Activated CD4-positive, alpha-beta T cell treated with anti-CD3 and anti-CD28 coated beads, Interleukin-2, amount 50 U/mL, for 48 hours (primary cell): ENCODE results near the gene TMEM158.

Experiments
- DNase-seq, 2 experiments: peaks; one replicate each; pipeline ENCODE4 v3.0.0-alpha.2; 2020

Gene TMEM158

GRCh38 chr3:45227946-45228345 is 1.9 kb upstream of the TMEM158 start:
- no peak for DNase-seq

- DNase-seq: no peak
Measured at GRCh38 chr3:45227071-45227820, 1.2 kb upstream of the TMEM158 start.

GRCh38 chr3:45225465-45226205 is 452 bp downstream of the TMEM158 start:
- peak; percentile 35 to 43 for DNase-seq

DNA sequence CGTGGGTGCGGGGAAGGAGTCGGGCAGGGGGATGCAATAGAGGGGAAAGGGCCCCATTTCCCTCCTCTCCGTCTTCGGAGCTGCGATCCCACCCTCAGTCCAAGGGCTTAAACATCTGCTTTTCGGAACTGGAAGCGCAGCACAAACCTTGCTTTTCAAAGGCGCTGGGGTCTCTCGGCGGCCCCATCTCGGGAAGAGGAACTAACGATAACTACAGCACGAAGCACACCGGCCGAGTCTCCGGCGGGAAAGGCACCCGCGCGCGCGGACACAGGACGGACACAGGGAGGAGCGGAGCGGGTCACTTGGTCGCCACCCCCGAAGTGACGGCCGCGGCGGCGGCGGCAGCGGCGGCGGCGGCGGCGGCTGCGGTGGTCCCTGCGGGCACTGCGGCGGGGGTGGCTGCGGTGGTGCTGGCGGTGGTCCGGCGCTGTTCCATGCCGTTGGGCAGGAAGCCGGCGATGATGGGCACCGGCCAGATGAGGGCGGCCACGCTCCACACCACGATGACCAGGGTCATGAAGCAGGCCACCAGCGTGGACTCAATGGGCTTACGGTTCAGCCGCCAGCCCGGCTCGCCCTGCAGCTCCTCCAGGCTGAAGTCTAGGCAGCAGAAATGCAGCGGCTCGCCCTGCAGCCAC is 1.1 kb downstream of the TMEM158 start:
- DNase-seq: peak; percentile 39 to 50

GRCh38 chr3:45223889-45224727 is 2.0 kb downstream of the TMEM158 start:
- DNase-seq: peak; percentile 16 to 34

DNA sequence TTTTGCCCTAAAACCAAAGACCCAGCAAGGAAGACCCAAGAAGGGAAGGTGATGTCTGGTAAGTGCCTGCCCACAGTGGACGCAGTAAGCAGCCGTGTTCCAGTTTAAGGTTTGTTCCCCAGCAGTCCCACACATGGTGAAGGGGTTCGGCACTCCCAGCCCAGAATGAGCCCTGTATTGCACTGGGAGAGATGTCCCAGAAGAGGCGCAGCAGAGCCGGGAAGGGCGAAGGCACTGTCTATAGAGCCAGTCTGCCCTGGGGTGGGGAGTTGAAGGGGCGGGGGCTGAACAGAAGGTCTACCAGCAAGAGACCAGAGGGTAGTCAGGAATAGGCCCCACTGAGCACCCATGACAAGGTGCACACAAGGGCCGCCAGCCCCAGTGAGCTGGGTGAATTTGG is 6.4 kb downstream of the TMEM158 start:
- no peak for DNase-seq

- DNase-seq: no peak
Measured at GRCh38 chr3:45218578-45219390, 7.3 kb downstream of the TMEM158 start.

GRCh38 chr3:45216021-45216609 is 10.0 kb downstream of the TMEM158 start:
- DNase-seq: no peak

DNA sequence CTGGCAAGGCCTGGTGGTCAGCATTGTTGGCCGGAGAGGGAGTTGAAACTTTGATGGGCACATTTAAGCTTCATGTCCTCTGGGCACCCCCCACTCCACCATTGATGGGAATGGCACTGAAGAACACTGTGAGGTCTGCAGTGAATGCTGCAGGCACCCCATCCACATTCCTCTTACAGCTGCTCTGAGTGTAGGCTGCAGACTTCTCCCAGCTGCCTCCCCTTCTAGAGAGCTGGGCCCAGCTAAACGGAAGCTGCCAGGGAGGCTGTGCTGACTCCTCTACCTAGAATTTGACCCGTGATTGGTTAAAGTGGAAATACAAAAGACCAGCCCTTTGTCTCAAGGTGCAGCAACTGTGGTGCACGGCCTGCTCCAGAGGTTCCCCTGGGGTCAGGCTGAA is 10.6 kb downstream of the TMEM158 start:
- no peak for DNase-seq

DNA sequence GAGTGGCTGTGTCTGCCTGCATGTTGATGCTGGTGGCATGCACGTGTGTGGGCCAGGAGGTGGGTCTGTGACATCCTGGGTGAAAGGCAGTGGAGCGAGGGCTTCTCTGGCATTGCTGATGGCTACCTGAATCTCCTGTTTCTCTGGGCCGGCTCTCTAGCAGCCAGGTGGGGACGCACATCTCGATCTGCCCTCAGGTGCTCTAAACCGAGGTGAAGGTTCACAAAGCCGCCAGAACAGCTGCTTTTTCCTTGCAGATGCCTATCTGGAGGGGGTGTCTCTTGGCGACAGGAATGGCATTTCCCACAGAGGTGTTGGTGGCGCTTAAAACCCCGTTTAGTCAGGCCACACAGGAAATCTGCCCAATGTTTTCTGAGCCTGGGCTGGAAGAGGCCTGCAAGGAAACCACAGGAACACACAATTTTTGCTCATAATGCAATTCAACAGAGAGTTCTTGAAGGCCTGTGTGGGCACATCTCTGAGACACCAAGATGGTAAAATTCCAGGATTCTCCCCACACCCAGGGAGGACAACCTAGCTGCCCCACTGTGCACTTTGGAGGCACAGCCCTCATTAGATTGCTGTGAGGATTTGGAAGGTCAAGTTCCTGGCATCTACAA is 11.9 kb downstream of the TMEM158 start:
- no peak for DNase-seq

GRCh38 chr3:45212095-45212468 is 14.0 kb downstream of the TMEM158 start:
- DNase-seq: no peak

- no peak for DNase-seq
Measured at GRCh38 chr3:45211466-45212094, 14.5 kb downstream of the TMEM158 start.

DNA sequence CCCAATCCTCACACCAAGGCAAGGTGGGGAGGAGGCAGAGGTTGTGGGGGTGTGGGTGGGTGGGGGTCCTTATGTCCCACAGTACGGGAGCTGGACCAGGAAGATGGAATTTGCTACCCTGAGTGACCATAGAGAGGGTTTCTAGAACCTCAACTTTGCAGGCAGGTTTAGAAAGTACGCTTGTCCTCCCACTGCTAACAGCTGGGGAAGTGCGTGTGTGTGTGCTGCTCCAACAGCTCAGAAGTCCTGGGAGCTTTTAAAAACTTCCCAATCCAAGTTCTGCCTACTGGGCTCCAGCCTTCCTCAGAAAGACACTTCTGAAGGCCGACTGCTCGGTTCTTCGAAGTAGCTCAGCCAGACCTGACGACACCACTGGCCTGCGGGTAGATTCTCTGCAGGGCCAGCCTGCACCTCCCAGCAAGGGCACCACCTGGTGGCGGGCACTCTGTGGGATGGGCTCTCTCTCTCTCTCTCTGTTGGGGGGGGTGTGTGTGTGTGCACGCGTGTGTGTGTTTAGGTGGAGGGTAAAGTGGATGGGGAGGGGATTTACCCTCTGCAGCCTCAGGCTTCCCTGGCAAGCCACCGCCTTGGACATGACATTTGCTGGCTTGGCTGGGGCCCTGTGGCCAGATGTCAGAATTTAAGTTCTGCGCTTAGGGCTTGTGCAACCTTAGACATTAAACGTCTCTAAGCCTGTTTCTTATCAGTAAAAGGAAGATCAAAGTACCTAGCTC is 15.6 kb downstream of the TMEM158 start:
- peak; percentile 82 to 85 for DNase-seq

DNA sequence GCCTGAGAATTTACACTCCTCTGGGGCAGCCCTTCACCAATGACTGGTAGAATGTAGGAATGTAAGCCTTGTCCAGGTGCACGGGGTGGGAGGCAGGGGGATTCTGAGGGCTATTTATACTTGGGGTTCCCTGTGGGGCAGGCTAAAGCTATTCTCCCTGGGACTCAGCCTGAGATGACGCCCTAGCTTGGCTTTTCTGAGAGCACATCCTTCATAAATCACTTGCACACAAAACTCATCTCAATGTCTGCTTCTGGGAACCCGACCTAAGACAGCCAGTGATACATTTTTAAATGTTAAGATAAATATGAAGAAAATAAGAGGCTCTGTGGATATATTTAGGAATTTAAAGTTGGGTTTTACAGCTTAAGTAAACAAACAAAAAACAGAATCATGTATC is 16.6 kb downstream of the TMEM158 start:
- DNase-seq: no peak

DNA sequence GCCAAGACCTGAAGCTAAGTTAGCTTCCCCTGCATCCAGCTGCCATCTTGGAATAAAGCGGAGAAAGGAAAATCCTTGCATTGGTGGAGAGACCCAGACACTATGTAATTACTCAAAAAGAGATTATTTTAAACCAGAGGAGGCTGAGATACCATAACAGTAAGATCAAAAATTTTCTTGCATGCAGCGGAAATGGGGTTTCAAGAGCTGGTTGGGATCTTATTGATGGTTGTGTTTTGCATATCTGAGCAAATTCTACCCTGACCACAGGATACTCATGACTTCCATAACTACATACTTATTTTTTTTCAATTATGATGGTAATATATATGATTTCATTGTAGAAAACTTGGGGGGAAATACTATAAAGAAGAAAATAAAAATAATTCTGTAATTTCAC is 17.5 kb downstream of the TMEM158 start:
- DNase-seq: no peak

DNA sequence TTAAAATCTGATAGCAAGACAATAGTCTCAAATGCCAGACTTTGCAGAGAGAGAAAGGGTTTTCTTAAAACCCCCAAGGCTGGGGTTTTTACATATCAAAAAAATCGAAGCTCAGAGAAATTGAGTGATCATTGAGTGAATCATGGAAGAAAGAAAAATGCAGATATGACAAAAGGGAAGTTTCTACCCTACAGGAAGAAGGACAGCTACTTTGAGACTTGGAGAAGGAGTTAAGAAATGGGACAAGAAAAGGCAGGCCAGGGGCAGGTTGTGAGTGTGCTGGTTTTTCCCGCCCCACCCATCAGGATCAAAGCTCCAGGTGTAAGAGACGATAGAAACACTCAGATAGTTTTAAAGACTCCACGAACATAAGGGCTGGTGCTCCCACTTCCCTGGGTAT is 18.6 kb downstream of the TMEM158 start:
- DNase-seq: no peak

GRCh38 chr3:45205126-45205525 is 21.0 kb downstream of the TMEM158 start:
- DNase-seq: no peak

DNA sequence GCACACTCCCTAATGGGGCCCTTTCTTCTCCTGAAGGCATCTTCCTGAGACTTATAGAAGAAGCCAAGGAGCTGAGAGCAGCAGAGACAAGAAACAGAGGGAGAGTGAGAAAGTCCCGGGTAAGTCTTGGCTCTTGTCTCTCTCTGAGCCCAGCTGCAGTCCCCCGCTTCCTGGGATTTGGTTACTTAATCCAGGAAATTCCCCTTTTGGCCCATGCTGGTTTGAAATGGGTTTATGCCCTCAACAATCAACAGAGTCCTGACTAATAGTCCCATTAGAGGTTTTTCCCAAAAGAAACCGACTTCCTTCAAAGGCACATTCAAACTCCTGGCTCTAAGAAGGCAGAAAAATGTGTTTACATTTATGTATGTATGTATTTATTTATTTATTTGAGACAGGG is 22.0 kb downstream of the TMEM158 start:
- no peak for DNase-seq

GRCh38 chr3:45199837-45200648 is 26.0 kb downstream of the TMEM158 start:
- no peak for DNase-seq
